OCI-LY1 (cell line): ENCODE data around the gene EDN1.

Experiments
- CTCF ChIP-seq: fragments of 200-600 bp; sonication (generic), shearing (Covaris generic); IDR thresholded peaks from 2 replicates; pipeline ENCODE4 v1.5.1; 2017; ENCODE audit warnings: mild to moderate bottlenecking, antibody characterized with exemption, low read length, moderate library complexity, mixed read lengths
- EZH2 ChIP-seq: fragments of 200-600 bp; sonication (generic), shearing (Covaris generic); IDR thresholded peaks from 2 replicates; pipeline ENCODE4 v1.8.0; 2017; ENCODE audit warnings: borderline replicate concordance, mixed run types, mild to moderate bottlenecking, antibody characterized with exemption, low read length, moderate library complexity, mixed read lengths

GRCh38 chr6:12291071-12291838 lies 1.1 kb downstream of the EDN1 start:
- TF ChIP-seq CTCF (no peak), EZH2 (no peak)
